Natural killer cell (primary cell): ENCODE measurements around the gene ACKR3. TPM values are rescaled to one million over a fixed set of nuclear protein-coding genes. Genes with fewer than 3 reads are reported as not detected.

ENCODE experiments used
- ATAC-seq, 3 donors: fragments of 150-1000 bp in 2 of 3; fragments of 200-7000 bp in 1 of 3; cut with Tn5 transposase; 1 replicate in 1 of 3; 2 replicates in 2 of 3; pipeline ENCODE4 v1.10.0; 2021; ENCODE audit warnings: mild to moderate bottlenecking in 2 of 3, moderate library complexity in 2 of 3
- DNase-seq, 2 donors: peaks; one replicate each; pipeline versions ENCODE4 v3.0.0 to v3.0.0-alpha.2; 2013 to 2021; ENCODE audit warnings: mixed read lengths in 1 of 2
- H3K27ac ChIP-seq: one replicate; pipeline ENCODE4 v1.5.1; 2013; ENCODE audit warnings: mild to moderate bottlenecking, low read length
- H3K27me3 ChIP-seq: one replicate; pipeline ENCODE4 v1.6.1; 2013; ENCODE audit warnings: low read length; ENCODE audit not compliant: control insufficient read depth, insufficient read depth
- H3K36me3 ChIP-seq: one replicate; pipeline ENCODE4 v1.6.1; 2013; ENCODE audit warnings: low read length; ENCODE audit not compliant: control insufficient read depth, insufficient read depth
- H3K4me1 ChIP-seq: one replicate; pipeline ENCODE4 v1.6.1; 2013; ENCODE audit warnings: low read length; ENCODE audit not compliant: control insufficient read depth, insufficient read depth
- H3K4me3 ChIP-seq: one replicate; pipeline ENCODE4 v1.5.1; 2013; ENCODE audit warnings: low read length
- H3K9me3 ChIP-seq: one replicate; pipeline ENCODE4 v1.6.1; 2013; ENCODE audit warnings: low read length; ENCODE audit not compliant: control insufficient read depth, insufficient read depth
- H3K27ac Mint-ChIP-seq, 2 donors: one replicate each; pipeline ENCODE4 v1.8.0; 2022; ENCODE audit warnings: mild to moderate bottlenecking in 2 of 2, mixed read lengths in 2 of 2, moderate library complexity in 1 of 2
- H3K27me3 Mint-ChIP-seq, 2 donors: one replicate each; pipeline ENCODE4 v1.8.0; 2022; ENCODE audit warnings: low read depth in 2 of 2, mixed read lengths in 2 of 2
- H3K36me3 Mint-ChIP-seq: one replicate; pipeline ENCODE4 v1.8.0; 2022; ENCODE audit warnings: mixed read lengths
- H3K4me1 Mint-ChIP-seq, 2 donors: one replicate each; pipeline ENCODE4 v1.8.0; 2022; ENCODE audit warnings: mixed read lengths in 2 of 2
- H3K4me3 Mint-ChIP-seq: one replicate; pipeline ENCODE4 v1.8.0; 2022; ENCODE audit warnings: mild to moderate bottlenecking, moderate library complexity, mixed read lengths
- H3K9me3 Mint-ChIP-seq, 2 donors: one replicate each; pipeline ENCODE4 v1.8.0; 2022; ENCODE audit warnings: mixed read lengths in 2 of 2
- CTCF ChIP-seq: fragments of 200-600 bp; IDR thresholded peaks from one replicate; pipeline ENCODE4 v1.8.0; 2022; ENCODE audit warnings: antibody characterized with exemption
- WGBS: methylation state at CpG from one replicate; pipeline ENCODE4 v1.1.7; 2013; ENCODE audit warnings: missing lambda C conversion rate; ENCODE audit not compliant: insufficient coverage; 5-methylcytosine and 5-hydroxymethylcytosine counted together
- intact Hi-C: fragments of 100-400 bp; cut with micrococcal nuclease; formaldehyde crosslinking; loops from one replicate; pipeline ENCODE4 v1.14.2; 2022
- total RNA-seq, 4 donors: library from RNA; stranded (reverse); fragments of 120-200 nt in 1 of 4; gene quantifications; one replicate each; pipeline versions ENCODE4 v1.2.3 to v1.2.4, GENCODE V29; 2013 to 2022

ACKR3 gene
- total RNA-seq, 3 donors from 2014 or later (not counting 1 experiment from before 2014, with no cell fraction given) = 4.4 to 5.5 (median 4.6) TPM

GRCh38 chr2:236607471-236608187 is 38.0 kb downstream of the ACKR3 start:
- H3K9me3 Mint-ChIP-seq = no peaks in the 10 kb centered on the region
- peaks cover 55 to 56% of the 10 kb centered on the region in 2 donors for H3K27me3 Mint-ChIP-seq
- DNase-seq (peak; percentile 56 to 58), ATAC-seq (peak; percentile 92 to 97 (median 93))
- peaks cover 42 to 53% of the 10 kb centered on the region in 2 donors for H3K4me1 Mint-ChIP-seq
- Histone ChIP-seq H3K9me3 (no peaks in the 10 kb centered on the region), H3K36me3 (no peaks in the 10 kb centered on the region), H3K4me1 (peaks cover 36% of the 10 kb centered on the region), H3K27me3 (peaks cover 31% of the 10 kb centered on the region), H3K4me3 (no peak overlapping the region), H3K27ac (no peak overlapping the region)
- intact Hi-C loops = loop anchor here (1.0 to 2.0 kb wide), 2 partner anchors 38 to 71 kb away; partner anchors contain the start of gene ACKR3
- H3K36me3 Mint-ChIP-seq = no peaks in the 10 kb centered on the region
- peak overlapping the region; percentile 90 for H3K4me3 Mint-ChIP-seq
- TF ChIP-seq CTCF = peak; percentile 40
- 44% methylated on average over 9 of the region's 9 CpGs for WGBS
- H3K27ac Mint-ChIP-seq = peak overlapping the region; percentile 74 to 78

- Mint-ChIP-seq H3K4me1 (peaks cover 42 to 52% of the 10 kb centered on the region in 2 donors), H3K27me3 (peaks cover 51% of the 10 kb centered on the region in 2 donors), H3K36me3 (no peaks in the 10 kb centered on the region), H3K27ac (peak overlapping the region in 1 of 2 donors; percentile 78), H3K9me3 (no peaks in the 10 kb centered on the region), H3K4me3 (no peak overlapping the region)
- no peaks in the 10 kb centered on the region for H3K9me3 ChIP-seq
- TF ChIP-seq CTCF = no peak
- peaks cover 31% of the 10 kb centered on the region for H3K27me3 ChIP-seq
- DNase-seq (no peak), ATAC-seq (no peak)
- H3K27ac ChIP-seq = no peak overlapping the region
- no peak overlapping the region for H3K4me3 ChIP-seq
- H3K36me3 ChIP-seq = no peaks in the 10 kb centered on the region
- peaks cover 36% of the 10 kb centered on the region for H3K4me1 ChIP-seq
- WGBS = 87% methylated on average over 3 of the region's 3 CpGs
- intact Hi-C loops = no loop called here
Measured at GRCh38 chr2:236608188-236608525, 38.5 kb downstream of the ACKR3 start.

GRCh38 chr2:236608710-236609109 is 39.1 kb downstream of the ACKR3 start:
- no peak overlapping the region for H3K4me3 ChIP-seq
- intact Hi-C loops = no loop called here
- Mint-ChIP-seq H3K4me3 (no peak overlapping the region), H3K27me3 (peaks cover 51 to 52% of the 10 kb centered on the region in 2 donors), H3K27ac (no peak overlapping the region), H3K36me3 (no peaks in the 10 kb centered on the region), H3K9me3 (no peaks in the 10 kb centered on the region), H3K4me1 (peaks cover 42 to 50% of the 10 kb centered on the region in 2 donors)
- DNase-seq (no peak), ATAC-seq (no peak)
- no peaks in the 10 kb centered on the region for H3K36me3 ChIP-seq
- peaks cover 36% of the 10 kb centered on the region for H3K4me1 ChIP-seq
- WGBS = 99% methylated on average over 3 of the region's 3 CpGs
- no peak for TF ChIP-seq CTCF
- peaks cover 31% of the 10 kb centered on the region for H3K27me3 ChIP-seq
- no peak overlapping the region for H3K27ac ChIP-seq
- H3K9me3 ChIP-seq = no peaks in the 10 kb centered on the region
